Panc1 (cell line): Measurements from ENCODE around the gene GSG1L.

Source experiments
- POLR2AphosphoS5 ChIP-seq: IDR thresholded peaks from 2 replicates; pipeline ENCODE4 v1.6.1; 2012; ENCODE audit warnings: mild to moderate bottlenecking, low read depth, low read length, moderate library complexity
- SIN3A ChIP-seq: IDR thresholded peaks from 2 replicates; pipeline ENCODE4 v1.6.1; 2012; ENCODE audit warnings: low read depth, mild to moderate bottlenecking, low read length, moderate library complexity, borderline replicate concordance; ENCODE audit not compliant: insufficient read depth
- TF ChIP-seq, protein P1 (sequence below): fragments of 450-650 bp; IDR thresholded peaks from 2 replicates; pipeline ENCODE4 v1.5.1; 2017; ENCODE audit warnings: mild to moderate bottlenecking
- TF ChIP-seq, protein P2 (sequence below), 2 experiments: IDR thresholded peaks; 2 replicates each; pipeline ENCODE4 v1.6.1; 2011 to 2012; ENCODE audit warnings: low read depth in 2 of 2, control low read depth in 1 of 2, low read length in 1 of 2, mild to moderate bottlenecking in 1 of 2, moderate library complexity in 1 of 2; ENCODE audit not compliant: insufficient read depth in 1 of 2

DNA sequence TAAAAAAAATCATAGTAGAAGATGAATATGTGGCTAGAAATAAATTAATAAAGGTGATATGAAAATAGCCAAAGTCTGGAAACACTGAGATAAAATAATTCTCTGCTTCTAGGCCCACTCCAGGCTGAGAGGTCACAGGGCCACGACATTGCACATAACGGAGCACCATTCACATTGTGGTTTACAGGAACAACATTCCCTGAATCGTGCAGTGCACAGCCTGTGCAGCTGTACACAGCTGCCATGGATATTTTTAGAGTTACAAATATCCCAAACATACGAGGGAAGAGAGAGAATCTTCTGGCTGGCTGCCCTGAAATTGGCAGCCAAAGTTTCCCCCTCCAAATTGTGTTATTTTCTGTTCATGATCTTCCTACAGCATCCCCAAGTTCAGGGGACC, 68.8 kb downstream of the GSG1L start:
- TF ChIP-seq, protein P1, sequence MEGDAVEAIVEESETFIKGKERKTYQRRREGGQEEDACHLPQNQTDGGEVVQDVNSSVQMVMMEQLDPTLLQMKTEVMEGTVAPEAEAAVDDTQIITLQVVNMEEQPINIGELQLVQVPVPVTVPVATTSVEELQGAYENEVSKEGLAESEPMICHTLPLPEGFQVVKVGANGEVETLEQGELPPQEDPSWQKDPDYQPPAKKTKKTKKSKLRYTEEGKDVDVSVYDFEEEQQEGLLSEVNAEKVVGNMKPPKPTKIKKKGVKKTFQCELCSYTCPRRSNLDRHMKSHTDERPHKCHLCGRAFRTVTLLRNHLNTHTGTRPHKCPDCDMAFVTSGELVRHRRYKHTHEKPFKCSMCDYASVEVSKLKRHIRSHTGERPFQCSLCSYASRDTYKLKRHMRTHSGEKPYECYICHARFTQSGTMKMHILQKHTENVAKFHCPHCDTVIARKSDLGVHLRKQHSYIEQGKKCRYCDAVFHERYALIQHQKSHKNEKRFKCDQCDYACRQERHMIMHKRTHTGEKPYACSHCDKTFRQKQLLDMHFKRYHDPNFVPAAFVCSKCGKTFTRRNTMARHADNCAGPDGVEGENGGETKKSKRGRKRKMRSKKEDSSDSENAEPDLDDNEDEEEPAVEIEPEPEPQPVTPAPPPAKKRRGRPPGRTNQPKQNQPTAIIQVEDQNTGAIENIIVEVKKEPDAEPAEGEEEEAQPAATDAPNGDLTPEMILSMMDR, result no peak
- TF ChIP-seq SIN3A (no peak), POLR2AphosphoS5 (no peak)
- TF ChIP-seq, protein P2, sequence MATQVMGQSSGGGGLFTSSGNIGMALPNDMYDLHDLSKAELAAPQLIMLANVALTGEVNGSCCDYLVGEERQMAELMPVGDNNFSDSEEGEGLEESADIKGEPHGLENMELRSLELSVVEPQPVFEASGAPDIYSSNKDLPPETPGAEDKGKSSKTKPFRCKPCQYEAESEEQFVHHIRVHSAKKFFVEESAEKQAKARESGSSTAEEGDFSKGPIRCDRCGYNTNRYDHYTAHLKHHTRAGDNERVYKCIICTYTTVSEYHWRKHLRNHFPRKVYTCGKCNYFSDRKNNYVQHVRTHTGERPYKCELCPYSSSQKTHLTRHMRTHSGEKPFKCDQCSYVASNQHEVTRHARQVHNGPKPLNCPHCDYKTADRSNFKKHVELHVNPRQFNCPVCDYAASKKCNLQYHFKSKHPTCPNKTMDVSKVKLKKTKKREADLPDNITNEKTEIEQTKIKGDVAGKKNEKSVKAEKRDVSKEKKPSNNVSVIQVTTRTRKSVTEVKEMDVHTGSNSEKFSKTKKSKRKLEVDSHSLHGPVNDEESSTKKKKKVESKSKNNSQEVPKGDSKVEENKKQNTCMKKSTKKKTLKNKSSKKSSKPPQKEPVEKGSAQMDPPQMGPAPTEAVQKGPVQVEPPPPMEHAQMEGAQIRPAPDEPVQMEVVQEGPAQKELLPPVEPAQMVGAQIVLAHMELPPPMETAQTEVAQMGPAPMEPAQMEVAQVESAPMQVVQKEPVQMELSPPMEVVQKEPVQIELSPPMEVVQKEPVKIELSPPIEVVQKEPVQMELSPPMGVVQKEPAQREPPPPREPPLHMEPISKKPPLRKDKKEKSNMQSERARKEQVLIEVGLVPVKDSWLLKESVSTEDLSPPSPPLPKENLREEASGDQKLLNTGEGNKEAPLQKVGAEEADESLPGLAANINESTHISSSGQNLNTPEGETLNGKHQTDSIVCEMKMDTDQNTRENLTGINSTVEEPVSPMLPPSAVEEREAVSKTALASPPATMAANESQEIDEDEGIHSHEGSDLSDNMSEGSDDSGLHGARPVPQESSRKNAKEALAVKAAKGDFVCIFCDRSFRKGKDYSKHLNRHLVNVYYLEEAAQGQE (IDR thresholded peaks at IDR 0.05; ENCODE audit: insufficient read depth in 1 of 2, low read depth in 2 of 2, low read length in 1 of 2), result no peak
